Ramos (cell line): Measurements from ENCODE around the gene C16orf74.

Source experiments
- in situ Hi-C: fragments of 300-500 bp; cut with MboI; formaldehyde crosslinking; loops from one replicate; pipeline ENCODE4 v1.14.3; 2022; ENCODE audit warnings: low sequenced_read_pairs; ENCODE audit not compliant: unreplicated experiment

C16orf74 gene

GRCh38 chr16:85704011-85704410, 46.9 kb downstream of the C16orf74 start:
- in situ Hi-C loops: no loop called here

- in situ Hi-C loops: no loop called here
These were observed 51.3 kb downstream of the C16orf74 start for GRCh38 chr16:85699628-85700027.

GRCh38 chr16:85698935-85699558, 51.8 kb downstream of the C16orf74 start:
- in situ Hi-C loops: no loop called here

- in situ Hi-C loops: no loop called here
These were observed 52.4 kb downstream of the C16orf74 start for GRCh38 chr16:85698459-85698891.

- in situ Hi-C loops: no loop called here
These were observed 53.5 kb downstream of the C16orf74 start for GRCh38 chr16:85697431-85697830.

GRCh38 chr16:85696781-85697180, 54.1 kb downstream of the C16orf74 start:
- in situ Hi-C loops: no loop called here

- in situ Hi-C loops: no loop called here
These were observed 55.4 kb downstream of the C16orf74 start for GRCh38 chr16:85695196-85696128.

- in situ Hi-C loops: no loop called here
These were observed 60.3 kb downstream of the C16orf74 start for GRCh38 chr16:85690469-85691064.

- in situ Hi-C loops: no loop called here
These were observed 61.0 kb downstream of the C16orf74 start for GRCh38 chr16:85689950-85690320.

- in situ Hi-C loops: no loop called here
These were observed 61.5 kb downstream of the C16orf74 start for GRCh38 chr16:85689285-85689949.

- in situ Hi-C loops: no loop called here
These were observed 62.2 kb downstream of the C16orf74 start, which contains the start of gene GINS2 for GRCh38 chr16:85688586-85689284. TSS of gene GINS2 (minus strand) at chr16:85688954. CDS start at chr16:85688898, 56 bp downstream.

GRCh38 chr16:85687651-85688471, 63.0 kb downstream of the C16orf74 start:
- in situ Hi-C loops: no loop called here

GRCh38 chr16:85686912-85687591, 63.8 kb downstream of the C16orf74 start:
- in situ Hi-C loops: no loop called here

GRCh38 chr16:85685251-85685650, 65.6 kb downstream of the C16orf74 start:
- in situ Hi-C loops: no loop called here

GRCh38 chr16:85683363-85683762, 67.5 kb downstream of the C16orf74 start:
- in situ Hi-C loops: no loop called here

GRCh38 chr16:85682516-85682915, 68.4 kb downstream of the C16orf74 start:
- in situ Hi-C loops: no loop called here

GRCh38 chr16:85681255-85681654, 69.6 kb downstream of the C16orf74 start:
- in situ Hi-C loops: no loop called here

GRCh38 chr16:85680352-85680944, 70.4 kb downstream of the C16orf74 start:
- in situ Hi-C loops: no loop called here
